AG08395 (cell line): ENCODE results near the gene PLEKHA6.
A peak's percentile ranks its signal among the peaks of the same experiment; 100 is the strongest.

Experiments
- DNase-seq: peaks from one replicate; pipeline ENCODE4 v3.0.0; 2012; ENCODE audit warnings: mixed read lengths, low spot score

PLEKHA6 gene

DNA sequence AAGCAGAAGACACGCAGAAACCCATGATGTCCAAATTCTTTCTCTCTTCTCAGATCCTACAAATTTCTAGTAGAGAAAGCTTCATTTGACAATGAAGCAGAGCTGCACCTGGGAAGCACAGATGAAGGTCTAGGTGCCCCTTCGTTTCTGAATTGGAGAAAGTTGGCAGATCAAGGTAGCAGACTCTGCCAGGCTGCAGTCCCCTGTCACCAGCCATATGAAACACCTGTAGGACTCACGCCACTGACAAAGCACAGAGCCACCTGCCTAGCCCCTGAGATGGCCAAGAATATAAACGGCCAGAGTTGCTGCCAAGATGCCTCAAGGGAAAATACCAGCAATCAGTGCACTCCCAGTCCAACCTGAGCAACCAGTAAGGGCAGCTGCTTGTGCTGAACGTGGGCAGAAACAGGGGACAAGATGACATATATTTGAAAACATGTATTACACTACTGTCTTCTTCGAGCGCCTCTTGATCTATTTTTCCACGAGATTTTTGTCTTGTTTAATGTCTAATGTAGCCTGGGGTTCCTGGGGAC lies 20.6 kb upstream of the PLEKHA6 start:
- no peak for DNase-seq

DNA sequence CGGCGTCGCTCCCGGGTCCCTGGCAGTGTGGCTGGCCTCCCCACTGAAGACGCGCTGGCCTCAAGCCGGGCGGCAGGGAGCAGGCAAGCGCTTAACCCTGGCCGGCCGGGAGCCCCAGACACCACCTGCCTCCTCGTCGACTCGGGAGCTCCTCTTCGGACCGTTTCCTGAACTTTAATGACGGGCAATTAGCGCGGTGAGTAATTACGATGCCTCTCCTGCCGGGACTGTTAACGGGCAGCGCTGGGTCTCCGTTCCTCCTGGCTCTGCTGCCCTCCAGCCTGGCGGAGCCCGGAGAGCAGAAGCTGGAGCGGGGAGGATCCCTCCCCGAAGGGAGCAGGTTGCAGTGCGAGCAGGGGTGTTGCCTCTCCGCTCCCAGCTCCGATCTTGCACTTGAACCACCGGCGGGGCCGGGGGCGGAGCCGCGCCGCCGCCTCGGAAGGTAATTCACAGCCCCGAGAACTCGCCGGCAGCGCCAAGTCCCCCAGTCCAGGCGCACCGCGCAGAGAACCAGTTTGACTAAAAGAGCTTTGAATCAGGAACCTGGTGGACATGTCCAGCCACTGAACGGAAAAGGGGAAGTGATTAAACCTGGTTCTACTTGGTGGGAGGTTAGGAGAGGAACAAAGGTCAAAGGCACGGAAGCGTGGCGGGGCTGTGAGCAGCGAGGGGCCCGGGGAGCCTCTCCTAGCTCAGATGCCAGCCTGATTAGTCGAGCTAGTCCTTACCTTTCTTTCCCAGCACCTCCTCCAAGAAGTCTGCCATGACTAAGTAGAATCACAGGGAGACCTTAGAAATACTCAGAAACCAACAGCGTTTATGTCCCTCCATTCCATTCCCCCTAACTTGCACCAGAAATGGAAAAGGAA lies 18.3 kb upstream of the PLEKHA6 start:
- peak; percentile 25 for DNase-seq

DNA sequence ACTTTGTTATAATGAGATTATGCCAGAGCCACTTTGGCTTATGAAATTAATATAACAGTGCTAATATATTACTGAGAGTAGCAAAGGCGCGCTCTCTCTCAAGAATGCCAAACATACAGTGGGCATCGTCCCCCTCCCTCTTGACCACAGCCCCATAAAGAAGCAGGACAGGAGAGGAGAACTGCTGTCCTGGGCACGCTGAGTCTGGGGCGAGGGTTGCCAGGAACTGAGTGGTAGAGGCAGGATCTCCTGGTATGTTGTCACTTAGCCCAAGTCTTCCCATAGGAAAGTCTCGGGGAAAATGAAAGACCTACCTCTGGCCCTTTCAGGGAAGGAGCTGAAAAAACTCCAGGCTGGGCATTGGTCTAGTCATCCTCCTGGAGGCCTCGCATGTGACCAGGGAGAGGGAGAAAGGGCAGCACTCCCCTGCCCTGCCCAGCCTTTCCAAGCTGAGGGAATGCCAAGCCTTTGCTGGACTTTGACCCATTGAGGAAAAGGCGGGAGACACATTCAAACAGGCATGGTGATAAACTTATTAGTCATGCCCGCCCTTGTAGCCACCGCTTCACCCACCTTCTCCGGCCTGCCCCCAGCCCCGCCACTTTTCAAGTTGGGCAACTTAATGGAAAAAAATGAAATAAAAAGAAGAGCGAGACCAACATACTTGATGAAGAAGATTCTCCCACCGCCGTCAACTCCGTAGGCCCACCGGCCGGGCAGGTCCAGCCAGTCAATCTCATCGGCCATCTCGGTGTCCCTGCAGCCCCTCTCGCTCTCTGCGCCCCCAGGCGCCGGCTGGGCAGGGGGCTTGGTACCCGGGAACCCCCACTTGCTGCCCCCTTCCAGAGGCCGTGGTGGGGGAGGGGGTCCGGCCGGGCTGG lies 17.4 kb upstream of the PLEKHA6 start:
- DNase-seq: no peak

DNA sequence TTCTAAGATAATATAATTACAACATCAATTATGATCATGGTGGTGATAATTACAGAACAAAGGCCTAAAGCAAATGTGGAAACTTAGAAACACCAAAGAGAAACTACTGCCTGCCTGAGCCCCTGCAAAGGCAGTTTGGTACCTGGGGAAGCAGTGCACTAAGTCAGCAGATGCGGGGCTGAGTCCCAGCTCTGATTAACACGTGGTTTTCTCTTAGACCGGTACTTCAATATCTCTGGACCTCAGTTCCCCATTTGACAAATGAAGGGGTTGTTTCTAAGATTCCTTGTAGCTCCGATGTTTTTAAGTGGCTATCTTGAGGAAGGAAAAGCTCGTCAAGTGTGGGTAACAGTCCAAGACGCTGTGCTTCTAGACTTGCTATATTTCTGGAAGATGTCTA lies 16.7 kb upstream of the PLEKHA6 start:
- DNase-seq: no peak

DNA sequence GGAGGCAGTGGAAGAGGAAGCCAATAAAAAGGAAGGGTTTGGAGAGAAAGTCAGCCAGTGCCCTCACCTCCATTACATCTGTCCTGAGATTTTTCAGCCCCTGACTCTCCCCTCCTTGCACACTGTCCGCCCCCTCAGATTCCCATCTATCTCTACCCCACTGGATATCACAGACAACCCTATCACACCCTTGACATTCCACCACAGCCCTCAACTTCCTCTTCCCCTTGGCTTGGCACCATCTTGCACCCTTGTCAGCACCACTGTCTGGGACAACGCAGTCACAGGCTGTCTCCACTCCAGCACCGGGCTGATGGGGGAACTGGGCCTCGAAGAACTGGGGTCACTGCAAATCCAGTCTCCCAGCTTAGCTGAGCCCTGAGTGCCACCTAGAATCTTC lies 14.2 kb upstream of the PLEKHA6 start:
- no peak for DNase-seq

DNA sequence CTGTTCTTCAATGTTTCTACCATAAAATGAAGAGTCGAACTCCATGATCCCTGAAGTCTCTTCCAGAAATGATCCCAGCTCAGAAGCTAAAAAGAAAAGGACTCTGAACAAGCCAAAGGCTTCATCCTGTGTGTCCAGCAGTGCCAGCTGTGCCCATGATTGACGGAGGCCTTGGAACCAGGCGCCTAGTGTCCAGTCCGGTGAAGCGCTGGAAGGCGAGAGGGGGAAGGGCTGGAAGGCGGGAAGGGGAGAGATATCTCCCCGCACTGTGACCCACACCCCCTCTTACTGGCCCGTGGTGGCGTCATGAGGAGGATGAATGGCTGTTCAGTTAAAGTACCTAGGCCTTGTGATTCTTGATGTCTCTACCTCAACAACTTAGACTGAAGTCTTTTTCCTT lies 10.4 kb upstream of the PLEKHA6 start:
- DNase-seq: no peak

DNA sequence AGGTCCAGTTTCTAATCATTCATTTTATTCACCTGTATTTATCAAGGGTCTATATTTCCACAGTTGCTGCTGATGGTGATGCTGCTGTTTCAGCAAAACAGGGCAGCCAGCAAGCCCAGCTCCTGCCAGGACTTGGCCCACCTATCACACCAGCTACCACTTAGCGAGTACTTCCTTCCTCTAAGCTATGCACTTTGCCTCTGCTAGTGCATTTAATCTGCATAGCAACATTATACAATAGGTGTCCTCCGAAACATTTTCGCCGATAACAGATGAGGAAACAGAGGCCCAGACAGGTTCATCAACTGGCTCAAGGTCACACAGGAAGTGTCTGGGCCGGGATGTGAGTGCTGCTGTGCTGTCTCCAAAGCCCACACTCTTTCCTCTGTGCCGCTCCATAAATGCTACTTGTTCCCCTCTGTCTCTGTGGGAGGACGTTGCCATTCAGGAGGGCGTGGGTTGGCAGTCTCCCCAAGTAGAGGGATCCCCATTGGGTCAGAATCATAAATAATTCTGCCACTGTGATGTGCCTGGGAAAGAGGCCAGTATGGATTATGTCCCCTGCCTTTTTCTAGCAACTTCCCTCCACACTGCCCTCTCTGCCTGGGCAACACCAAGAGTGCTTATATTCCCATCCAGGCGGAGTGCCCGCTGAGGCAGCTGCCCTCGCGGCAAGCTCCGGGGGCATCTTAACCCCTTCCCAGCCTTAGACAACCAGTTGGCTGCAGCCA lies 9.4 kb upstream of the PLEKHA6 start:
- no peak for DNase-seq

DNA sequence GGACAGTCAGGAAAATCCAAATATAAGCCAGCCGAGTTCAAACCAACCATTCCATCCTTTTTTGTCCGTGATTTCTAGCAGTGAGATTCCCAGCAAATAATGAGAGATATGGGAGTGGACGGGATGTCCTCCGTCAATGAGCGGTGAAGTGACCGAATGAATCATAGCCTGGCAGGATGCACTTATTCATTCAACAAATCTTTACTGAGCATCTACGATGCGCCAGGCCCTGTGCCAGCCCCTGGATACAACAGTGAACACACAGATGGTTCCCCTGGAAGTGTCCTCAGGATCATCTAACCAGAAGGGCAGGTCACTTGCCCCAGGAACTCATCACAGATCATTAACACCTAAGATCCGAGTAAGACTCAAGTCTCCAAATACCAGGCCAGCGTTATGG lies 8.2 kb upstream of the PLEKHA6 start:
- DNase-seq: no peak

DNA sequence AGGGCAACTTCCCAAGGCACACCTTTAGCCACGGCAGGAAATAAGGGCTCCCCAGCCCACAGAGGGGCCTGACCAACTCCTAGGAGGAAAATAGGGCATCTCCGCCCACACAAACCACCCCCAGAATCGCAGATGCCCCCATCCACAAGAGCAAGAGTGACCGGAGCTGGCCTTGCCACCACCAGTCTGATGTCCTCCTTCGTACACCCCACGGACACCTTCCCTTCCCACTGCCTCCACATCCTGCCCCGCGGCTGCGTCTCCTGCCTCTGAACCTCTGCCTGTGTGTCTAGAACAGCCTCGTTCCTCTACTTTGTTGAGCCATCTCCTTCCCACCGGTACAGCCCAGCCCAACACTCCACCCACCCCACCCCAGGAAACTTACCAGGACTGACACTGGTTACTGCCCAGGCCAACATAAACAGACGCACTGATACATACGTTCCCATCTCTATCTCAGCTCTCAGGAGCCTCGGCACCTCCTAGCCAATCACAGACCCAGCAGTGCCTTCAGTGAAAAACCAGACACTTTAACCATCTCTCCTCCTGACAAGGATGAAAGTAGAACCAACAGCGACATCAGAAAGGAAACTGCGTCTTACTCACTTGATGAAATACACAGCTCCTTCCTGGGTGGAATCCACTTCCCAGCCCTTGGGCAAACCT lies 7.6 kb upstream of the PLEKHA6 start:
- no peak for DNase-seq

DNA sequence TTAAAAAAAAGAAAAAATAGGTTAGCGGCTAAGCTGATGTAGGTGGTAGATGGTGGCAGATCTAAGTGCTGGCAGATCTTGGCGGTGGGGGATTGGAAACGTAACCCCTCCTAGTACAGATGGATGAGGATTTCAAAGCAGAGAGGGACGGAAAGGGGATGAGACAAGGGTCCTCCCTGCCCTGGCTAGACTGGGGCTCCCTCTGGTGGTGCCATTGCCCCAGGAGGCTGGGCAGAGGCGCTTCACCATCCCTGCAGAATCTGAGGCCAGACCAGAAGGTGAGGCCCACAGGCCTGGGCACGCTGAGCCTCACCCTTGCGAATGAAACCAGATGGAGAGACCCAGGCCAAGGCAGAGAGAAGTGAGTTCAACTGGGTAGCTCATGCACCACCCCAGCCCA lies 7.0 kb upstream of the PLEKHA6 start:
- DNase-seq: no peak

DNA sequence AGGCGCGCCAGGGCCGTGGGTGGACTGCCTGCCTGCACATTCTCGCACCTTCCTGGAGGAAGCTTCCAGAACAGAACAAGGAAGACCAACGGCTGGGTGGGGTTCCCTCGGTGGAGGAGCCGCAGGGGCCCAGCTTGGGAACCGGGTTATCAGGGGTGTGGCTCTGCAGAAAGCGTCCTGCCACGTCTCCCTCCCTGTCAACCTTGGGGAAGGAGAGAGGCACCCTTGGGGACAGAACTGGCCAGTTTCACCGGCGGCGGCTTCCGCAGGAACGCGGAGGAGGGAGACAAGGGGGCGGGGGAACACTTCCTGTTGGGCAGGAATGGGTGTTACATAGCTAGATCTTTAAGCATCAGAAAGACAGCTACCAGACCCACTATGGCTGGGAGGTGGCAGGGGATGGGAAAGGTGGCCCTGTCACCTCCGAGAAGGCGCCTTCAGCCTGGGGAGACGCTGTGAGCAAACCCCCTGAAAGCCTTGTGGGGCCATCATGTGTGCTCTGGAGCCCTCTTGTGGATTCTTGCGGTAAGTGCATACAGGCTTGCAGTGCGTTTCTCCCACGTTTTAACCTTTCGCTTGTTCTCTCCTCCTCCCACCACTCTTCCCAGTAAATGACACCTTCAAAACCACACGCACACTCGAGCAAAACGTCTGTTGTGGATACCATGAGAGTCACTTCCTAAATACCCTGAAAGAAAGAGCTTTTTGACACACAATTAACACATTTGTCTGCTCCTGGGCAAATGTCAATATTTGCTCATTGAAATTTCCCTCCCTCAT lies 3.8 kb upstream of the PLEKHA6 start:
- peak; percentile 77 for DNase-seq

DNA sequence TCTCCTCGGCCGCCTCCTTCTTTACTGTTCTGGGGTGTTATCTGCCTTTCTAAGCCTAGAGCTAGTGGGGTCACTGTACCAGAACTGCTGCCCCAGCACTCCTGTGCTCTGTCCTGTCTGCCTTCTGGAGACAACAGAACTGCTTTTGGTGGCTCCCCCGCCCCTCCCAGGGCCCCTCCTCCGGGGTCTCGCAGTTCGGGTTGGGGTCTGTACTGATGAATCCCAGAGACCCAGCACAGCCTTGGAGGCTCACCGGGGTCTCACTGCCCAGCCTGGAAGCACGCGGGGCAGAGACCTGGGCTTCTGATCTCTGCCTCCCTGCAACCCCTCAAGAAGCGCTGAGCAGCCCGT lies 3.2 kb upstream of the PLEKHA6 start:
- DNase-seq: no peak

DNA sequence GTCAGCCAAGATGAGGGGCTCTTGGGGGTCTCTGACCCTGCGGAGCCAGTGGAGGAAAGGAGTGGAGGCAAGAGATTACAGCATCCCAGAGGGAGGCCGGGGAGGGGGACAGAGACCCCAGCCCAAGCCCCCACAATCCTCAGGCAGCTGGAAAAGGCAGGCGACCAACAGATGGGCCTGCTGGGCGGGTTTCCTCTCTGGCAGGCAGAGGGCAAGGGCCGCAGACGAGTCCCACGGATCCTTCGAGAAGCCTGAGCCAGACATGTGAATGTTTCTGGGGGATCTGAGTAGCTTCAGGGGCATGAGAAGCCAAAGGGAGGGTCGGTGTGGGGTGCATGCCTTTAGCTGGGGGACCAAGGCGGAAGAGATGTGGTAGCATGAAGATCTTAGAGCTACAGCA lies 2.1 kb upstream of the PLEKHA6 start:
- no peak for DNase-seq

DNA sequence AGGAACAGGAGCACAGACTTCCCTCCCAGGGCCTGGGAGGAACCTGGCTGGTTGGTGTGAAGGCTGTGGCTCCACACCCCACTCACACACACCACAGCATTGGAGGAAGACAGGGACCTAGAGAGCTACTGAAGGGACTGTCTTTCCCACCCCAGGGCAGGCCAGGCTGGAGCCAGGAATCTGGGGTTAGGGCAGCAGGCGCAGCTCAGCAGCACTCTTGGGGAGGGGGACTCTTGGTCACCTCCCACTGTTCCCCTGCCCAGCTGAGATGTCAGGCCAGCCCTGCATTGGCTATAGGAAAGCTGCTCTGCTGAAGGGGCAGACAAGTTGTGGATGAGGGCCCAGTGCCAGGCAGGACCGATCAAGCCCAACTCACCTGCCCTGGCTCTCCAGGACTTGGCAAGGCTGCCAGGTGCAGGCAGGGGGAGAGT lies 1.6 kb upstream of the PLEKHA6 start:
- no peak for DNase-seq

DNA sequence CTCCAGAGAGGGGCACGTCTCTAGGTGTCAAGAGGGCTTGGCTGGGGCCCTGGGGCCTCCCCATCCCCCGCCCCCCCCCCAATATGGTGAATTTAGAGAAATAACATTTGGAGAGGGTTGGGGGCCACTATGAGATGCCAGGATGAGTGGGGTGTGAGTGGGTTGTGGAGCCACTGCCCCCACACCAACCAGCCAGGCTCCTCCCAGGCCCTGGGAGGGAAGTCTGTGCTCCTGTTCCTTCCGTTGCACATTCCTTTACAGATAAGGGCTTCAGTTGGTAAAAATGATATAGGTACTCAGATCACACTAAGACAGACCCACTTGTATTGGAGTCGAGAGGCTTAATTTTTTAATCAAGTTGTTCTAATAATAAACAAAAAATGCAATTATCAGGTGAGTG lies 585 bp upstream of the PLEKHA6 start:
- DNase-seq: no peak

DNA sequence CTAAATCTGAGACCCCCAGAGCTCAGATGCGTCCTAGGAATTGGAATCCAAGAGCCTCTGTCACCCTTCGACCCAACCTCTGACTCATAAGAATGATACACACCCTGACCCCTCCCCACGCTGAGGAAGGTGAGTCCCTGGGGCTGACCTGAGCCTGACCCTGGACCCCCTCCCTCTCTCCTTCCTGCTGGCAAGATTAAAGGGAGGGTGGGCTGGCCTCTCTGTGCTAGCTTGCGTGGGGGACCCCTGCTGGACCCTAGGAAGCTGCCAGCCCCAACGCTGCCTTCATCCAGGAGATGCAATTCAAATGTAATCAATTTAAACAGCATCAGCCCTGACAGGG lies 627 bp downstream of the PLEKHA6 start:
- no peak for DNase-seq

DNA sequence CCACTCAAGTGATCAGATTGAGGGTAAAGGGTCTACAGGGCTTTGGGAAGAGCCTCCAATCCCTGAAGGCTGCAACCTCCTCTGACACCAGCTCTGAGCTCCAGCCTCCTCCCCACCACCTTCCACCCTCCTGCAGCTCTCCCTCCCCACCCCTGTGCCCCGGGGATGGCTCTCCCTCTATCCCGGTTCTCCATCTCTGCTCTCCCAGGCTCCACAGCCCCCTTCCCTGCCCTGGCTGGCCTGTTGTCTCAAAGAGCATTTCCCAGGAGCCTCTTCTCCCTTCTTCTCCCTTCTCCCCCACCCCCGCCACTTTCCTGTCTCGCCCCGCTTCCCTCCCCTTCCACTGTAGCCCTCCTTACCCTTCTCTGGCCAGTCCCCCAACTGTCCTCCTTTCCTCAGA lies 1.1 kb downstream of the PLEKHA6 start:
- DNase-seq: no peak

DNA sequence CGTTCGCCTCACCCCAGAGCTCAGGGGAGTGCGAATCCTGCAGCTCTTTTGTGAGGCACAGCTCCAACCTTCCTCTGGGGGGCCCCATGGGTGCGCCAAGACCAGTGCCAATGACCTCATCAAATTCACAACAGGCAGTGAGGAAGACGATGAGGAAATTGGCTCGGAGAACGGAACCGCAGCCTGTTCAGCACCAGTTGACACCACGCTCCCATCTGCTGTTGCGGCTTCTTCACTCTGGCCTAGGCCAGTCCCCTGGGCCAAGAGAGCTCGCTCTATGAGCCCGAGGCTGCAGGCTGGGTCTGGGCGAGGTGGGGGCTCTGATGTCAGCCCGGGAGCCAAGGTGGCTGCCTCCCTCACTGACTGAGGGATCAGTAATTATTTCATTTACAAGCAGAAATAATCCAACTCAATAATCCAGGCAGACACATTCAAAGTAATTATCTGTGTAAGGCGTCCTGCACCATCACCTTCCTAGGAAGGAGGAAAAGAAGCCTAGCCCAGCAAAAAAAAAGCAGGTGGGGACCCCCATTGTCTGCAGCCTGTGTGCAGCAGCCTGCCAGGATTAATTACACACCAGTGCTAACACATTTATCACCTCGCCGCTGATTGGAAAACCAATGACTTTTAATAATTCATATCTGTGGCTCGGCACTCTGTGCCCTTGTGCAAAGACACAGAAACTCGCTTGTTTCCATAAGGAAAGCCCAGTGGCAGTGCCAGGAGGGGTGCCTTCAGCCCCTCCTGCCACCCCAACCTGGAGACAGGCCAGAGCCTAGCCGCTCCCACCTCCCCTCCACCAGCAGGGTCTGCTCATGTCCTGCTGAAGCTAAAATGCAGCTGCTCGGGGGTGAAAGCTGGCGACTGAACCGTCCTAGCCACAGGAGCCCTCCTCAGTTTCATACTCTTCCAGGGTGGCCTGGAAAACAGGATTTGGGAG lies 1.9 kb downstream of the PLEKHA6 start:
- DNase-seq: no peak

DNA sequence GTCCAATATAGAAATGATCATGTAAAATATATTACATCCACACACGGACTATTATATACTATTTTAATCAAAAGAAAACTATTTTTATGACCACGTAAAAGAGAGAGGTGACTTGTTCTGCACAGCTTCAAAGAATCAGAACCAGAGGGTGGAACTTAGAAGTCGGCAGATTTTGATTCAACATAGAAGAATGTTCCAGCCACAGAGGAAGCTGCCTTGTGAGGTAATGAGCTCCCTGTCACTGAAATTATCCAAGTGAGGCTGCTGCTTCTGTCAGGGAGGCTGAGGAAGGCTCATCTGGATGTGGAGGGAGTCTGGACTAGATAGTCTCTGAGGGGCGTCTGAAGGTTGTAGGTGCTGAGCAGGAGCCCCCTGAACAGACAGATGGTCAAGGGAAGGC lies 2.7 kb downstream of the PLEKHA6 start:
- peak; percentile 21 for DNase-seq

DNA sequence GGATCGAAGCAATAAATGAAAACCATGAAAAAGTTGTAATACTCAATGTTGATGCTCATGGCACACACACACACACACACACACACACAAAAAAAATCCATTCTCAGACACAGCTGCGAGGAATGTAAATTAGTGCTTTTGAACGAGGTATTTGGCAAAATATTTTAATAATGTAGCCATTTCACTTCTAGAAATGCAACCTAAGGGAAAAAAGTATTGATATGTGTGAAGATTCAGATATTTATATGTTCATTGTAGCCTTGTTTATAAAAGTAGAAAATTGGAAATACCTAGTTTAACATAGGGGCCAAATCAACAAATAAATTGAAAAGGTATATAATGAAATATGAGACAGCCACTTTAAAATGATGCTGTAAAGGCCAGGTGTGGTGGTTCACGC lies 3.8 kb downstream of the PLEKHA6 start:
- no peak for DNase-seq
